ENCODE data around the gene NRXN3. TPM values are rescaled to one million over a fixed set of nuclear protein-coding genes. Genes with fewer than 3 reads are reported as not detected.

The NRXN3 gene
- total RNA-seq, 1 experiment from 2014 or later = 0.02 TPM

- DNase-seq = no peak
- Histone ChIP-seq H3K4me1 (no peaks in the 10 kb centered on the region), H3K9me3 (replicated peaks) (no peaks in the 10 kb centered on the region), H3K27me3 (no peaks in the 10 kb centered on the region), H3K27ac (no peak overlapping the region), H3K36me3 (no peaks in the 10 kb centered on the region), H3K4me3 (no peak overlapping the region)
Measured at GRCh38 chr14:79660053-79660939, 1490.1 kb downstream of the NRXN3 start.

GRCh38 chr14:79661752-79662151, 1491.6 kb downstream of the NRXN3 start:
- H3K9me3 ChIP-seq (replicated peaks) = no peaks in the 10 kb centered on the region
- H3K27me3 ChIP-seq = no peaks in the 10 kb centered on the region
- H3K27ac ChIP-seq = no peak overlapping the region
- no peaks in the 10 kb centered on the region for H3K36me3 ChIP-seq
- no peak overlapping the region for H3K4me3 ChIP-seq
- H3K4me1 ChIP-seq = no peaks in the 10 kb centered on the region
- no peak for DNase-seq

- no peak for DNase-seq
Measured at GRCh38 chr14:79663453-79663852, 1493.3 kb downstream of the NRXN3 start.

GRCh38 chr14:79665556-79665955, 1495.4 kb downstream of the NRXN3 start:
- no peaks in the 10 kb centered on the region for H3K36me3 ChIP-seq
- no peak overlapping the region for H3K27ac ChIP-seq
- H3K4me3 ChIP-seq = no peak overlapping the region
- H3K9me3 ChIP-seq (replicated peaks) = no peaks in the 10 kb centered on the region
- H3K27me3 ChIP-seq = no peaks in the 10 kb centered on the region
- no peak for DNase-seq
- no peaks in the 10 kb centered on the region for H3K4me1 ChIP-seq

More at GRCh38 chr14:79663453-79663852, 1493.3 kb downstream of the NRXN3 start:
- no peaks in the 10 kb centered on the region for H3K9me3 ChIP-seq (replicated peaks)
- H3K4me3 ChIP-seq = no peak overlapping the region
- H3K27me3 ChIP-seq = no peaks in the 10 kb centered on the region
- H3K27ac ChIP-seq = no peak overlapping the region
- H3K36me3 ChIP-seq = no peaks in the 10 kb centered on the region
- H3K4me1 ChIP-seq = no peaks in the 10 kb centered on the region

GRCh38 chr14:79668951-79669350, 1498.8 kb downstream of the NRXN3 start:
- H3K9me3 ChIP-seq (replicated peaks) = no peaks in the 10 kb centered on the region
- no peaks in the 10 kb centered on the region for H3K27me3 ChIP-seq
- DNase-seq = no peak
- H3K4me3 ChIP-seq = no peak overlapping the region
- H3K4me1 ChIP-seq = no peaks in the 10 kb centered on the region
- H3K36me3 ChIP-seq = no peaks in the 10 kb centered on the region
- no peak overlapping the region for H3K27ac ChIP-seq

GRCh38 chr14:79670811-79671210, 1500.6 kb downstream of the NRXN3 start:
- Histone ChIP-seq H3K36me3 (no peaks in the 10 kb centered on the region), H3K4me1 (no peaks in the 10 kb centered on the region), H3K4me3 (no peak overlapping the region)

GRCh38 chr14:79680087-79680486, 1509.9 kb downstream of the NRXN3 start:
- H3K36me3 ChIP-seq = no peaks in the 10 kb centered on the region
- no peaks in the 10 kb centered on the region for H3K27me3 ChIP-seq
- H3K4me3 ChIP-seq = no peak overlapping the region
- no peak overlapping the region for H3K27ac ChIP-seq
- no peaks in the 10 kb centered on the region for H3K9me3 ChIP-seq (replicated peaks)
- DNase-seq = no peak
- H3K4me1 ChIP-seq = no peaks in the 10 kb centered on the region

More at GRCh38 chr14:79670811-79671210, 1500.6 kb downstream of the NRXN3 start:
- no peak overlapping the region for H3K27ac ChIP-seq
- no peaks in the 10 kb centered on the region for H3K27me3 ChIP-seq
- no peak for DNase-seq
- H3K9me3 ChIP-seq (replicated peaks) = no peaks in the 10 kb centered on the region

- no peak for DNase-seq
- no peaks in the 10 kb centered on the region for H3K9me3 ChIP-seq (replicated peaks)
- no peak overlapping the region for H3K4me3 ChIP-seq
- H3K36me3 ChIP-seq = no peaks in the 10 kb centered on the region
- no peak overlapping the region for H3K27ac ChIP-seq
- no peaks in the 10 kb centered on the region for H3K27me3 ChIP-seq
- H3K4me1 ChIP-seq = no peaks in the 10 kb centered on the region
Measured at GRCh38 chr14:79686196-79686595, 1516.0 kb downstream of the NRXN3 start.

GRCh38 chr14:79690960-79691359, 1520.8 kb downstream of the NRXN3 start:
- H3K4me3 ChIP-seq = no peak overlapping the region
- no peaks in the 10 kb centered on the region for H3K36me3 ChIP-seq
- H3K4me1 ChIP-seq = no peaks in the 10 kb centered on the region
- no peak overlapping the region for H3K27ac ChIP-seq
- no peaks in the 10 kb centered on the region; the same call in 1 of the 2 replicates for H3K27me3 ChIP-seq
- H3K9me3 ChIP-seq (replicated peaks) = no peaks in the 10 kb centered on the region
- no peak for DNase-seq

GRCh38 chr14:79693935-79694334, 1523.8 kb downstream of the NRXN3 start:
- no peaks in the 10 kb centered on the region for H3K4me1 ChIP-seq
- DNase-seq = no peak
- H3K4me3 ChIP-seq = no peak overlapping the region
- no peaks in the 10 kb centered on the region for H3K9me3 ChIP-seq (replicated peaks)
- H3K36me3 ChIP-seq = no peaks in the 10 kb centered on the region
- H3K27me3 ChIP-seq = no peaks in the 10 kb centered on the region; the same call in 1 of the 2 replicates
- H3K27ac ChIP-seq = no peak overlapping the region

- Histone ChIP-seq H3K4me3 (no peak overlapping the region), H3K4me1 (no peaks in the 10 kb centered on the region), H3K27ac (no peak overlapping the region), H3K27me3 (no peaks in the 10 kb centered on the region; the same call in 1 of the 2 replicates), H3K36me3 (no peaks in the 10 kb centered on the region), H3K9me3 (replicated peaks) (no peaks in the 10 kb centered on the region)
- DNase-seq = no peak
Measured at GRCh38 chr14:79695307-79695706, 1525.1 kb downstream of the NRXN3 start.

GRCh38 chr14:79698298-79698711, 1528.1 kb downstream of the NRXN3 start:
- Histone ChIP-seq H3K4me1 (no peaks in the 10 kb centered on the region), H3K27me3 (no peaks in the 10 kb centered on the region), H3K4me3 (no peak overlapping the region), H3K27ac (no peak overlapping the region), H3K36me3 (no peaks in the 10 kb centered on the region), H3K9me3 (replicated peaks) (no peaks in the 10 kb centered on the region)
- no peak for DNase-seq

- no peak for DNase-seq
- Histone ChIP-seq H3K4me1 (no peaks in the 10 kb centered on the region), H3K36me3 (no peaks in the 10 kb centered on the region), H3K27me3 (no peaks in the 10 kb centered on the region), H3K4me3 (no peak overlapping the region), H3K9me3 (replicated peaks) (no peaks in the 10 kb centered on the region), H3K27ac (no peak overlapping the region)
Measured at GRCh38 chr14:79699206-79699605, 1529.0 kb downstream of the NRXN3 start.

GRCh38 chr14:79701371-79701770, 1531.2 kb downstream of the NRXN3 start:
- H3K27me3 ChIP-seq = no peaks in the 10 kb centered on the region
- no peaks in the 10 kb centered on the region for H3K9me3 ChIP-seq (replicated peaks)
- no peak for DNase-seq
- H3K4me1 ChIP-seq = no peaks in the 10 kb centered on the region
- no peak overlapping the region for H3K4me3 ChIP-seq
- H3K36me3 ChIP-seq = no peaks in the 10 kb centered on the region
- H3K27ac ChIP-seq = no peak overlapping the region

GRCh38 chr14:79702197-79702596, 1532.0 kb downstream of the NRXN3 start:
- Histone ChIP-seq H3K27ac (no peak overlapping the region), H3K27me3 (no peaks in the 10 kb centered on the region), H3K36me3 (no peaks in the 10 kb centered on the region), H3K4me1 (no peaks in the 10 kb centered on the region), H3K4me3 (no peak overlapping the region), H3K9me3 (replicated peaks) (no peaks in the 10 kb centered on the region)
- no peak for DNase-seq

- H3K9me3 ChIP-seq (replicated peaks) = no peaks in the 10 kb centered on the region
- H3K4me3 ChIP-seq = no peak overlapping the region
- no peaks in the 10 kb centered on the region for H3K36me3 ChIP-seq
- no peaks in the 10 kb centered on the region for H3K4me1 ChIP-seq
- DNase-seq = no peak
- H3K27me3 ChIP-seq = no peaks in the 10 kb centered on the region
- H3K27ac ChIP-seq = no peak overlapping the region
Measured at GRCh38 chr14:79703209-79703608, 1533.0 kb downstream of the NRXN3 start.

All from SJCRH30 (cell line).